ENCODE results near the gene GATA6. TPM values are rescaled to one million over a fixed set of nuclear protein-coding genes. Genes with fewer than 3 reads are reported as not detected.
A peak's percentile ranks its signal among the peaks of the same experiment; 100 is the strongest.

GATA6 gene
- total RNA-seq, 4 donors from 2014 or later = 0.34 to 1.2 (median 0.86) TPM

- ATAC-seq = no peak
- intact Hi-C loops (cut with DNase I; ENCODE audit: low total_unique reads) (no loop called here), in situ Hi-C loops (cut with MboI; ENCODE audit: low sequenced_read_pairs in 4 of 4) (loop anchor here in 3 of 4 donors (25.0 kb wide), 4 partner anchors 99 to 399 kb away; no protein-coding TSS in a partner anchor)
- no peak overlapping the region for H3K27ac ChIP-seq
- no peaks in the 10 kb centered on the region for H3K36me3 ChIP-seq
- peaks cover 0 to 8% of the 10 kb centered on the region in 2 donors for H3K4me1 ChIP-seq
- TF ChIP-seq POLR2A (IDR thresholded peaks at IDR 0.05) = no peak
- peaks cover 60 to 73% (median 71%) of the 10 kb centered on the region in 3 donors for H3K27me3 ChIP-seq
- no peaks in the 10 kb centered on the region for H3K9me3 ChIP-seq
- no peak for DNase-seq
- H3K4me3 ChIP-seq = no peak overlapping the region
Measured at GRCh38 chr18:22163416-22164161, 5.8 kb upstream of the GATA6 start.

- in situ Hi-C loops (cut with MboI; ENCODE audit: low sequenced_read_pairs in 4 of 4) (loop anchor here in 3 of 4 donors (25.0 kb wide), 4 partner anchors 98 to 398 kb away; no protein-coding TSS in a partner anchor), intact Hi-C loops (cut with DNase I; ENCODE audit: low total_unique reads) (no loop called here)
- no peak for ATAC-seq
- DNase-seq = no peak
- no peak overlapping the region for H3K27ac ChIP-seq
- peaks cover 2 to 17% of the 10 kb centered on the region in 2 donors for H3K4me1 ChIP-seq
- peaks cover 69 to 82% (median 78%) of the 10 kb centered on the region in 3 donors for H3K27me3 ChIP-seq
- no peaks in the 10 kb centered on the region for H3K9me3 ChIP-seq
- no peaks in the 10 kb centered on the region for H3K36me3 ChIP-seq
- peak overlapping the region in 1 of 4 donors; percentile 22 for H3K4me3 ChIP-seq
- TF ChIP-seq POLR2A (IDR thresholded peaks at IDR 0.05) (no peak), CTCF (IDR thresholded peaks at IDR 0.05 in 4 of 5, conservative IDR thresholded peaks at IDR 0.05 in 1 of 5) (no peak)
Measured at GRCh38 chr18:22164337-22165048, 4.9 kb upstream of the GATA6 start.

- DNase-seq (no peak), ATAC-seq (no peak)
- H3K36me3 ChIP-seq = no peaks in the 10 kb centered on the region
- intact Hi-C loops (cut with DNase I; ENCODE audit: low total_unique reads) = no loop called here
- H3K4me1 ChIP-seq = peaks cover 5 to 23% of the 10 kb centered on the region in 2 donors
- H3K9me3 ChIP-seq = no peaks in the 10 kb centered on the region
- in situ Hi-C loops (cut with MboI; ENCODE audit: low sequenced_read_pairs in 4 of 4) = loop anchor here in 3 of 4 donors (25.0 kb wide), 4 partner anchors 97 to 397 kb away; no protein-coding TSS in a partner anchor
- H3K4me3 ChIP-seq = peak overlapping the region in 1 of 4 donors; percentile 22
- TF ChIP-seq CTCF (IDR thresholded peaks at IDR 0.05 in 4 of 5, conservative IDR thresholded peaks at IDR 0.05 in 1 of 5) (no peak), POLR2A (IDR thresholded peaks at IDR 0.05) (no peak)
- H3K27me3 ChIP-seq = peaks cover 75 to 88% (median 84%) of the 10 kb centered on the region in 3 donors
- no peak overlapping the region for H3K27ac ChIP-seq
Measured at GRCh38 chr18:22165049-22165602, 4.3 kb upstream of the GATA6 start.

- in situ Hi-C loops (cut with MboI; ENCODE audit: low sequenced_read_pairs in 4 of 4) = loop anchor here in 3 of 4 donors (25.0 kb wide), 4 partner anchors 97 to 397 kb away; no protein-coding TSS in a partner anchor
- Histone ChIP-seq H3K27me3 (peaks cover 80 to 90% (median 90%) of the 10 kb centered on the region in 3 donors), H3K27ac (no peak overlapping the region), H3K9me3 (no peaks in the 10 kb centered on the region), H3K4me3 (no peak overlapping the region), H3K4me1 (peaks cover 5 to 23% of the 10 kb centered on the region in 2 donors), H3K36me3 (no peaks in the 10 kb centered on the region)
- ATAC-seq (no peak), DNase-seq (no peak)
- TF ChIP-seq POLR2A (IDR thresholded peaks at IDR 0.05) (no peak), CTCF (IDR thresholded peaks at IDR 0.05 in 4 of 5, conservative IDR thresholded peaks at IDR 0.05 in 1 of 5) (no peak)
- intact Hi-C loops (cut with DNase I; ENCODE audit: low total_unique reads) = no loop called here
Measured at GRCh38 chr18:22165603-22166068, 3.8 kb upstream of the GATA6 start.
